ENCODE results near the gene NDUFA12.

DNA sequence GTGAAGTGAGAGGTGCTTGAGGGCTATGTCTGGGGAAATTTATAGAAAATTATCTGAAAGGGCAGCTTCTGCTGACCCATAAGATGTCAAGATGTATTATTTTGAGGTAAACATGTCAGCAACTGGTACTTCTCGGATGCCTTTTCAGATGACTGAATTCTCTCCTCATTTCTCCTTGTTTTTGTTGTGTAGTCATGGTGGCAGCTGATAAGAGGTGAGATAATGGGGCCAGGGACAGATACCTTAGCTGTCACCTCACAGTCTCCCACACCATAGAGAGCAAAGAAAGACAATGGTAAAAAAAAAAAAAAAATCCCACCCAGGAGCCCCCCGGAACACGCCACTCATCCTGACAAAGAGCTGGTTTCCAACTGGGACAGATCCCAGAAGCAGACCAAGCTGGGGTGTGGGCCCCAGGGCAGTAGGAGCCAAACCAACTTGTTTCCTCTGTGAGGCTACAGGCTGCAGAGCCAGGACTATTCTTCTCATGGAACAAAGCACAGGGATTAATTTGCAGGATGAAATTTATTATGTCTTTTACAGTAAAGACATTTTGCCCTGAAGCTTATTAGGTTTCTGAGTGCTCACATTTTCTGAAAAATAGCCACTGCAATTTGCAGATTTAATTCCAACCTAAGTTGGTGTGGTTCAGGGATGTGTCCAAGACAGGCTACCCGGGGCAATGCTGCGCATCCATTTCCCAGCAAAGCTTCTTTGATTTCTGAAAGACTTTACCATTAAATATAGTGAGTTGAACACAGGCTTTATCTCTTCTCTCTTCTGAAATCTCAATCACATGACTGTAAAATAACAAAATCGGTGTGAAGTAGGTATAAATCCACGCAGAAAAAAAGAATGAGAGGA lies 52.2 kb downstream of the NDUFA12 start:
- TF ChIP-seq JUND (IDR thresholded peaks at IDR 0.05) (no peak), POLR2A (IDR thresholded peaks at IDR 0.05; ENCODE audit: borderline replicate concordance, extremely low read depth, insufficient read depth, insufficient read length) (no peak), POLR2AphosphoS5 (IDR thresholded peaks at IDR 0.05; ENCODE audit: low read depth, low read length) (no peak), SIN3A (IDR thresholded peaks at IDR 0.05; ENCODE audit: low read depth) (no peak), EZH2 (IDR thresholded peaks at IDR 0.05) (no peak), EZH2phosphoT487 (IDR thresholded peaks at IDR 0.05; ENCODE audit: borderline replicate concordance) (no peak), YY1 (IDR thresholded peaks at IDR 0.05; ENCODE audit: extremely low read depth, insufficient replicate concordance, low read depth, low read length) (no peak)
- TF ChIP-seq, protein P1, sequence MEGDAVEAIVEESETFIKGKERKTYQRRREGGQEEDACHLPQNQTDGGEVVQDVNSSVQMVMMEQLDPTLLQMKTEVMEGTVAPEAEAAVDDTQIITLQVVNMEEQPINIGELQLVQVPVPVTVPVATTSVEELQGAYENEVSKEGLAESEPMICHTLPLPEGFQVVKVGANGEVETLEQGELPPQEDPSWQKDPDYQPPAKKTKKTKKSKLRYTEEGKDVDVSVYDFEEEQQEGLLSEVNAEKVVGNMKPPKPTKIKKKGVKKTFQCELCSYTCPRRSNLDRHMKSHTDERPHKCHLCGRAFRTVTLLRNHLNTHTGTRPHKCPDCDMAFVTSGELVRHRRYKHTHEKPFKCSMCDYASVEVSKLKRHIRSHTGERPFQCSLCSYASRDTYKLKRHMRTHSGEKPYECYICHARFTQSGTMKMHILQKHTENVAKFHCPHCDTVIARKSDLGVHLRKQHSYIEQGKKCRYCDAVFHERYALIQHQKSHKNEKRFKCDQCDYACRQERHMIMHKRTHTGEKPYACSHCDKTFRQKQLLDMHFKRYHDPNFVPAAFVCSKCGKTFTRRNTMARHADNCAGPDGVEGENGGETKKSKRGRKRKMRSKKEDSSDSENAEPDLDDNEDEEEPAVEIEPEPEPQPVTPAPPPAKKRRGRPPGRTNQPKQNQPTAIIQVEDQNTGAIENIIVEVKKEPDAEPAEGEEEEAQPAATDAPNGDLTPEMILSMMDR (IDR thresholded peaks at IDR 0.05 in 2 of 3, conservative IDR thresholded peaks at IDR 0.05 in 1 of 3; ENCODE audit: borderline replicate concordance in 1 of 3, insufficient read depth in 1 of 3, low read depth in 2 of 3, low read length in 2 of 3): no peak

Measured in HCT116 (cell line).